Epithelial cell of esophagus (primary cell): ENCODE results near the gene CFAP73.

Experiments used
- DNase-seq: peaks from one replicate; pipeline ENCODE4 v3.0.0; 2010; ENCODE audit warnings: low read depth
- H3K4me3 ChIP-seq: 2 replicates; pipeline ENCODE4 v1.5.1; 2011; ENCODE audit warnings: mild to moderate bottlenecking, low read length, control low read depth
- TF ChIP-seq, protein P1 (sequence below): IDR thresholded peaks from 2 replicates; pipeline ENCODE4 v1.5.1; 2011; ENCODE audit warnings: low read depth, mild to moderate bottlenecking, low read length, control low read depth, inconsistent platforms; ENCODE audit not compliant: insufficient read depth; ENCODE audit errors: missing control alignments

CFAP73 gene

DNA sequence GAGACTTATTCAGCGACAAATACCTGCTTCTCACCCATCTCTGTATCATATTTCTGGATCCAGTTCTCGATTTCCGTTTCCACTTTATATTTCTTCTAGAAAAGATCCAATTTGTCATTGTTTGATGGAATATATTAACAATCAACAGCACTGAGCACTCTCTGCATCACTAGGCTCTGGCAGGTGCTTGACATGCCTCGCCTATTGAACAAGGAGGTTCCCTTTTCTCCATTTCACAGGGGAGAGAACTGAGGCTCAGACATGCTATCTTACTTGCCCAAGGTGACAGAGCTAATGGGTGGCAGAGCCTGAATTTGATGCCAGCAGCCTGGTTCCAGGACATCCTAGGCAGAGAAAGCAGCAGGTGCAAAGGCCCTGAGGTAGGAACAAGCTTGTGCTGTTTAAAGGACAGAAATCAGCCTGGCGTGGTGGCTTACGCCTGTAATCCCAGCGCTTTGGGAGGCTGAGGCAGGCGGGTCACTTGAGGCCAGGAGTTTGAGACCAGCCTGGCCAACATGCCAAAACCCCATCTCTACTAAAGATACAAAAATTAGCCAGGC, 48.1 kb downstream of the CFAP73 start:
- no peak for DNase-seq
- TF ChIP-seq, protein P1, sequence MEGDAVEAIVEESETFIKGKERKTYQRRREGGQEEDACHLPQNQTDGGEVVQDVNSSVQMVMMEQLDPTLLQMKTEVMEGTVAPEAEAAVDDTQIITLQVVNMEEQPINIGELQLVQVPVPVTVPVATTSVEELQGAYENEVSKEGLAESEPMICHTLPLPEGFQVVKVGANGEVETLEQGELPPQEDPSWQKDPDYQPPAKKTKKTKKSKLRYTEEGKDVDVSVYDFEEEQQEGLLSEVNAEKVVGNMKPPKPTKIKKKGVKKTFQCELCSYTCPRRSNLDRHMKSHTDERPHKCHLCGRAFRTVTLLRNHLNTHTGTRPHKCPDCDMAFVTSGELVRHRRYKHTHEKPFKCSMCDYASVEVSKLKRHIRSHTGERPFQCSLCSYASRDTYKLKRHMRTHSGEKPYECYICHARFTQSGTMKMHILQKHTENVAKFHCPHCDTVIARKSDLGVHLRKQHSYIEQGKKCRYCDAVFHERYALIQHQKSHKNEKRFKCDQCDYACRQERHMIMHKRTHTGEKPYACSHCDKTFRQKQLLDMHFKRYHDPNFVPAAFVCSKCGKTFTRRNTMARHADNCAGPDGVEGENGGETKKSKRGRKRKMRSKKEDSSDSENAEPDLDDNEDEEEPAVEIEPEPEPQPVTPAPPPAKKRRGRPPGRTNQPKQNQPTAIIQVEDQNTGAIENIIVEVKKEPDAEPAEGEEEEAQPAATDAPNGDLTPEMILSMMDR: no peak
- H3K4me3 ChIP-seq: no peak overlapping the region

DNA sequence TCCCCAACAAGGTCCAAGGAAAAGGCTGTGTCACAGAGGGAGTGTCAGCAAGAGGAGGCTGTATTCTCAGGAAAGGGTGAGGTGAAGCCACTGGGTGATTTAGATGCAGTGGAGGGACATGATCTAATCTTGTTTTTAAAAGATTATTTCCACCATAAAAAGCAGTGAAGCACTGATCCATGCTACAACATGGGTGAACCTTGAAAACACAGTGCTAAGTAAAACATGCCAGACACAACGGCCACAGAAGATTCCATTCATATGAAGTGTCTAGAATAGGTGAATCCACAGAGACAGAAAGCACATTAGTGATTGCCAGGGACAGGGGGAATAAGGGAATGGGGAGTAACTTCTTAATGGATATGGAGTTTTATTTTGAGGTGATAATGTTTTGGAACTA, 48.8 kb downstream of the CFAP73 start:
- TF ChIP-seq, protein P1: no peak
- no peak for DNase-seq
- H3K4me3 ChIP-seq: no peak overlapping the region

DNA sequence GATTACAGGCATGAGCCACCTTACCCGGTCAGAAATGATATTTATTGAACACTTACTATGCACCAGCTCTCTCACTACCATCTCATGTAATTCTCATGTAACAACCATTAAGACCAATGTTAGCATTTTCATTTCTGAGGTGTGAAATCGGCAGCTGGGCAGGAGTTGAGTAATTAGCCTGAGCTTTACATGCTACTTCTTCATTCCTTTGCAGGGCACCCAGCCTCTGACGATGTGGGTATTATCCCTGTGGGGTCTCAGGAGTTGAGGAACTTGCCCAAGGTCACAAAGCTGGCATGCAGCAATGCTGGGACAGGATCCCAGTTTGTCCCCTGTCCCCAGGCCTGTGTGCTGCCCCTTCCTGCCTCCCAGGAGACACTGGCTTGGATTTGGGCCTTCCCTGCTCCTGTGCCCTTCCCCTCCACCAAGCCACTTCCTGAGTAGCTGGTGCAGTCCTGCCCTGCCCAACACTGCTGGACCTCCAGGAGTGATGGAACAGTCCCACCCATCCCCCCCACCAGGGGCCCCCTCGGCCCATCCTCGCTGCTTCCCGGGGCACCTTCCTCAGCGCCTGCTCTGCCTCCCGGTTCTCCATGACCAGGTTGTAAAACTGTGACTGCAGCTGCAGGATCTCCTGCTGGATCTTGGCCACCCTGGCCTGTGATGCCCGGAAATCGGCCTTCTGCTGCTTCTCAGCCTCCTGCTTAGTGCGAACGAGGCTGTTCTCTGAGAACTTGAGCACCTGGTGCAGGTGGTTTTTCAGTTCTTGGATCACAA, 50.7 kb downstream of the CFAP73 start:
- no peak for DNase-seq
- H3K4me3 ChIP-seq: no peak overlapping the region
- TF ChIP-seq, protein P1: no peak

DNA sequence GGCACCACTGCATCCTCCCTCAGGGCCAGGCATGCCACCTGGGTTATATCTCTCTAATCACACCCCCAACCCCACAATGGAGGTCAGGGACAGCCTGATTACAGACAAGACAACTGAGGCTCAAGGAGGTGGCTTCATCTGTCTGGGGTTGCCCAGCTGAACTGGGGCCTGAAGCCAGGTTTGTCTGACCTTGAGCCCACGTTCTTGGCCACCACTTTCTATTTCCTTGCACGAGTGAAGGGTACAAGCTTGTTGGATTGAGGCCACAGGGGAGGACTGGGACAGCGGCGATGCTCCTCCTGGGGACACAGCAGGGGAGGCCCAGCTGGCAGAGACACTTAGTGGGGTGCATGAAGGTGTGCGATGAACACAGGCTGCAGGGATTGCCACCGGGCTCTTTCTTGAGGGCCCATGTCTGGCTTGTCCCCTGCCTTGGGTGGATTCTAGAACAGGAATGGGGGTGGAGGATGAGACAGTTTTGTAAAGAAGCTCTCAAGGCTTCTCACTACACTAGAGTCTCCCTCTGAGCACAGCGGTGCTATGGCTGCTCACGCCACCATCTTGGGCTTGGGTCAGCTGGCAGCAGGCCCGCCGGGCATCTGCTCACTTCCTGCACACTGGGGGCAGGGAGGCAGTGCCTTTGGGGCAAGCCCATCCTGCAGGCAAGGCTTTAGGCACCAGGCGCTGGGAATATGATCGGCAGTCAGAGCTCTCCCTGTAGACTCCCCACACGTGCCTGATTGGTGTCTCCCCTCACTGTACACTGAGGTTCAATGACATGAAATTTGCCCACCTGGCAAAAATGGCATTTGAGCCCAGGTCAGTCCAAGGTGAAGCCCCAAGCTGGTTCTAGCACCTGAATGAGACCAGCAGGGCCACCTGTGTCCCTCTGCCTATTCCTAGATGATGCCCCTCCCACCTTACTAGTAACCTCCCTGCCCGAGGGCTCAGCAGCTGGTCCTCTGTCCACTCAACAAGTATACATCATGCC, 52.0 kb downstream of the CFAP73 start:
- TF ChIP-seq, protein P1: no peak
- no peak overlapping the region for H3K4me3 ChIP-seq
- no peak for DNase-seq

DNA sequence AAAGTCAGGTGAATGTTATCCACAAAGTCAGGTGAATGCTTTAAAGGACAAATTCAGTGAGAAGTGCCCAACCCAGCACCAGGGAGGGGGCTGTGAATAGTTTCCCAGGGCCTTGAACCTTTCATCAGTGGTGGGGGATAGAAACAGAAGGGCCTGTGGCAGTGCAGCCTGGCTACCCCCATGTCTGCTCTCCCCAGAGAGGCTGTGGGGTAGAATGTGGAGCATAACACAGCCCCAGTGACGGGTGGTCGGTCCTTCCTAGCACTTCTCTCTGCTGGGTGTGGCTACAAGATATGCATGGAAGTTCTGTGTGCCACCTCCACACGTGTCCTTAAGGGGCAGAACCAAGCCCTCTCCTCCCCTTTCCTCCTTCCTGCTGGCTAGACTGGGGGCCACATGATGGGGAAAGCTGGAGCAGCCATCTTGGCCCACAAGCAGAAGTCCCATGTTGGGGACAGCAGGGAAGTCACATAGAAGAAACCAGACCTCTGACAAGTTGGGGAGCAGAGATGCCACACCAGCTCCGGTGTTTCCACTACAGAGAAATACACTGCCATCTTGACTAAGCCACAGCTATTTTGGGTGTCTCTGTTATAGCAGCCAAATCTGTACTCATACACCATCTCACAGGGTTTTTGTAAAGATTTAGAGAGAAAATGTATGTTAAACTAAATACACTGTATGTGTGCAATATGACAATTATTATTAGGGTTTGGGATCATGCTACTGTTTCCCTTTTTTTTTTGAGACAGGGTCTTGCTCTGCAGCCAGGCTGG, 53.0 kb downstream of the CFAP73 start:
- TF ChIP-seq, protein P1: no peak
- H3K4me3 ChIP-seq: no peak overlapping the region
- DNase-seq: no peak
